CD14-positive monocyte (primary cell): ENCODE measurements around the gene PIK3R6. TPM values are rescaled to one million over a fixed set of nuclear protein-coding genes. Genes with fewer than 3 reads are reported as not detected.
"Not testable (repeated sequence)": the region's sequence is repeated elsewhere in the genome, so short reads cannot be mapped to it uniquely, and the experiment has no call there.

ENCODE experiments used
- DNase-seq, 3 donors: peaks; one replicate each; pipeline ENCODE4 v3.0.0-alpha.2; 2011 to 2022
- H2AFZ ChIP-seq: 2 replicates; pipeline ENCODE4 v1.6.0; 2012; ENCODE audit warnings: mild to moderate bottlenecking, low read depth, low read length, inconsistent platforms; ENCODE audit not compliant: insufficient read depth, poor library complexity, severe bottlenecking
- H3K27ac ChIP-seq, 2 donors: 1 replicate in 1 of 2; 2 replicates in 1 of 2; pipeline ENCODE4 v1.5.1; 2012 to 2013; ENCODE audit warnings: low read length in 2 of 2, control low read depth in 1 of 2, inconsistent platforms in 1 of 2, low read depth in 1 of 2, mild to moderate bottlenecking in 1 of 2
- H3K27me3 ChIP-seq, 2 donors: one replicate each; pipeline versions ENCODE4 v1.6.0 to v1.6.1; 2011 to 2013; ENCODE audit warnings: low read length in 2 of 2; ENCODE audit not compliant: control insufficient read depth in 2 of 2, insufficient read depth in 2 of 2
- H3K36me3 ChIP-seq, 2 donors: replicated peaks in 1 of 2; 1 replicate in 1 of 2; 2 replicates in 1 of 2; pipeline versions ENCODE4 v1.5.1 to v1.6.1; 2012 to 2013; ENCODE audit warnings: low read length in 2 of 2, control low read depth in 1 of 2, inconsistent platforms in 1 of 2, mild to moderate bottlenecking in 1 of 2; ENCODE audit not compliant: insufficient read depth in 2 of 2, control insufficient read depth in 1 of 2
- H3K4me1 ChIP-seq, 2 donors: 1 replicate in 1 of 2; 2 replicates in 1 of 2; pipeline versions ENCODE4 v1.5.1 to v1.6.1; 2012 to 2013; ENCODE audit warnings: low read length in 2 of 2, control low read depth in 1 of 2, inconsistent platforms in 1 of 2, mild to moderate bottlenecking in 1 of 2, moderate library complexity in 1 of 2; ENCODE audit not compliant: insufficient read depth in 2 of 2, control insufficient read depth in 1 of 2
- H3K4me2 ChIP-seq: replicated peaks from 2 replicates; pipeline ENCODE3; 2012; ENCODE audit warnings: low read length, moderate library complexity, mild to moderate bottlenecking; ENCODE audit not compliant: poor library complexity, severe bottlenecking; ENCODE audit errors: extremely low read depth
- H3K4me3 ChIP-seq, 3 experiments: fragments of 200-600 bp in 1 of 3; sonication (generic) in 1 of 3; replicated peaks in 1 of 3; 1 replicate in 2 of 3; 2 replicates in 1 of 3; pipeline ENCODE4 v1.5.1; 2011 to 2013; ENCODE audit warnings: low read length in 3 of 3, mild to moderate bottlenecking in 3 of 3, control low read depth in 2 of 3, low read depth in 2 of 3, inconsistent platforms in 1 of 3, moderate library complexity in 1 of 3
- H3K79me2 ChIP-seq: 2 replicates; pipeline ENCODE4 v1.6.0; 2012; ENCODE audit warnings: mild to moderate bottlenecking, control low read depth, inconsistent platforms, low read length, moderate library complexity; ENCODE audit not compliant: insufficient read depth
- H3K9ac ChIP-seq: 2 replicates; pipeline ENCODE4 v1.6.0; 2017; ENCODE audit warnings: low read length, mild to moderate bottlenecking; ENCODE audit not compliant: insufficient read depth, poor library complexity, severe bottlenecking
- H3K9me3 ChIP-seq, 2 donors: replicated peaks in 1 of 2; 1 replicate in 1 of 2; 2 replicates in 1 of 2; pipeline versions ENCODE4 v1.5.1 to v1.6.1; 2012 to 2013; ENCODE audit warnings: low read length in 2 of 2, control low read depth in 1 of 2; ENCODE audit not compliant: control insufficient read depth in 1 of 2, insufficient read depth in 1 of 2
- H4K20me1 ChIP-seq: 2 replicates; pipeline ENCODE4 v1.6.0; 2012; ENCODE audit warnings: mild to moderate bottlenecking, low read length, control low read depth, moderate library complexity; ENCODE audit not compliant: insufficient read depth
- H3K27ac Mint-ChIP-seq, 7 donors: one replicate each; pipeline ENCODE4 v1.8.0; 2020; ENCODE audit warnings: mild to moderate bottlenecking in 7 of 7, mixed read lengths in 7 of 7, moderate library complexity in 6 of 7, inconsistent platforms in 2 of 7
- H3K27me3 Mint-ChIP-seq, 3 donors: one replicate each; pipeline ENCODE4 v1.8.0; 2021 to 2022; ENCODE audit warnings: low read depth in 3 of 3, mild to moderate bottlenecking in 3 of 3, mixed read lengths in 3 of 3, moderate library complexity in 3 of 3, inconsistent platforms in 1 of 3
- H3K36me3 Mint-ChIP-seq, 2 donors: one replicate each; pipeline ENCODE4 v1.8.0; 2020; ENCODE audit warnings: mixed read lengths in 2 of 2, inconsistent platforms in 1 of 2, mild to moderate bottlenecking in 1 of 2
- H3K4me1 Mint-ChIP-seq: one replicate; pipeline ENCODE4 v1.8.0; 2020; ENCODE audit warnings: mild to moderate bottlenecking, mixed read lengths
- H3K4me3 Mint-ChIP-seq, 2 donors: one replicate each; pipeline ENCODE4 v1.8.0; 2020; ENCODE audit warnings: mild to moderate bottlenecking in 2 of 2, mixed read lengths in 2 of 2, moderate library complexity in 1 of 2
- H3K9me3 Mint-ChIP-seq, 7 donors: one replicate each; pipeline ENCODE4 v1.8.0; 2020 to 2022; ENCODE audit warnings: mixed read lengths in 7 of 7, mild to moderate bottlenecking in 6 of 7, moderate library complexity in 6 of 7, inconsistent platforms in 2 of 7
- CTCF ChIP-seq: fragments of 200-600 bp; IDR thresholded peaks from one replicate; pipeline ENCODE4 v1.8.0; 2022; ENCODE audit warnings: antibody characterized with exemption, mild to moderate bottlenecking
- WGBS: methylation state at CpG from one replicate; pipeline ENCODE4 v1.1.5; 2013; ENCODE audit warnings: missing lambda C conversion rate; ENCODE audit not compliant: insufficient coverage; 5-methylcytosine and 5-hydroxymethylcytosine counted together
- intact Hi-C, 2 donors: fragments of 100-400 bp; cut with micrococcal nuclease; formaldehyde crosslinking; loops; one replicate each; pipeline versions ENCODE4 v1.15.0 to v1.15.1; 2023
- polyA plus RNA-seq, 3 donors: library from polyadenylated mRNA; depleted of rRNA in 1 of 3; unstranded in 2 of 3; stranded (reverse) in 1 of 3; fragments of 300-500 nt in 2 of 3; fragments of >200 nt in 1 of 3; fragmentation: Illumina TruSeq in 2 of 3; gene quantifications; 1 replicate in 2 of 3; 2 replicates in 1 of 3; pipeline ENCODE4 v1.2.3, GENCODE V29; 2012 to 2021

Gene PIK3R6
- polyA plus RNA-seq, 3 donors, result 3.6 to 23.3 (median 5.8) TPM

- Mint-ChIP-seq H3K4me1 (peaks cover 24% of the 10 kb centered on the region), H3K36me3 (peaks cover 66 to 70% of the 10 kb centered on the region in 2 donors), H3K27me3 (peaks cover 0 to 4% (median 0%) of the 10 kb centered on the region in 3 donors), H3K9me3 (peaks cover 12 to 24% (median 17%) of the 10 kb centered on the region in 7 donors), H3K4me3 (peak overlapping the region; percentile 55 to 67), H3K27ac (peak overlapping the region; percentile 95 to 99 (median 98))
- peak overlapping the region; percentile 34 for H3K4me2 ChIP-seq
- peaks cover 38 to 72% of the 10 kb centered on the region in 2 donors for H3K36me3 ChIP-seq
- intact Hi-C loops, result loop anchor here in 1 of 2 donors (2.0 kb wide), 1 partner anchor 14 kb away; no protein-coding TSS in a partner anchor
- H4K20me1 ChIP-seq, result no peaks in the 10 kb centered on the region
- peaks cover 22 to 24% of the 10 kb centered on the region in 2 donors for H3K4me1 ChIP-seq
- no peak for DNase-seq
- no peak for TF ChIP-seq CTCF
- no peaks in the 10 kb centered on the region for H3K79me2 ChIP-seq
- no peaks in the 10 kb centered on the region for H3K27me3 ChIP-seq
- no peak overlapping the region for H2AFZ ChIP-seq
- H3K4me3 ChIP-seq, result no peak overlapping the region
- H3K9ac ChIP-seq, result peak overlapping the region; percentile 30
- peaks cover 0 to 10% of the 10 kb centered on the region in 2 donors for H3K9me3 ChIP-seq
- 90% methylated on average over 1 of the region's 3 CpGs for WGBS
- H3K27ac ChIP-seq, result peak overlapping the region; percentile 83 to 92
These were observed 61.1 kb downstream of the PIK3R6 start for GRCh38 chr17:8806253-8806925.

GRCh38 chr17:8805396-8805795 is 62.1 kb downstream of the PIK3R6 start:
- H3K4me2 ChIP-seq, H3K27ac ChIP-seq, H3K27me3 ChIP-seq, H3K27me3 Mint-ChIP-seq, intact Hi-C loops, H4K20me1 ChIP-seq, H3K9me3 ChIP-seq, H3K9ac ChIP-seq, H2AFZ ChIP-seq, H3K4me3 ChIP-seq, DNase-seq, H3K79me2 ChIP-seq, H3K4me3 Mint-ChIP-seq: not testable (repeated sequence)
- Mint-ChIP-seq H3K27ac (peak overlapping the region; percentile 25 to 99 (median 98)), H3K36me3 (peaks cover 66% of the 10 kb centered on the region in 2 donors), H3K9me3 (peaks cover 9 to 21% (median 14%) of the 10 kb centered on the region in 7 donors), H3K4me1 (peaks cover 24% of the 10 kb centered on the region)
- H3K4me1 ChIP-seq, result peaks cover 22 to 24% of the 10 kb centered on the region in 2 donors
- whole genome bisulfite sequencing, result 95% methylated on average over 4 of the region's 10 CpGs
- H3K36me3 ChIP-seq, result peaks cover 34 to 72% of the 10 kb centered on the region in 2 donors
